Sigmoid colon (tissue), 7 donors: ENCODE results near the gene DGCR2. TPM values are rescaled to one million over a fixed set of nuclear protein-coding genes. Genes with fewer than 3 reads are reported as not detected.

Source experiments
- DNase-seq: peaks from one replicate; pipeline ENCODE4 v3.0.0-alpha.2; 2019
- H3K27ac ChIP-seq, 4 donors: fragments of 200-600 bp; sonication (generic); one replicate each; pipeline ENCODE4 v1.5.1; 2016 to 2019; ENCODE audit warnings: mild to moderate bottlenecking in 1 of 4
- H3K27me3 ChIP-seq, 3 donors: fragments of 200-600 bp; sonication (generic); one replicate each; pipeline ENCODE4 v1.5.1; 2019; ENCODE audit warnings: mild to moderate bottlenecking in 1 of 3
- H3K36me3 ChIP-seq, 4 donors: fragments of 200-600 bp; sonication (generic); one replicate each; pipeline ENCODE4 v1.5.1; 2016 to 2019
- H3K4me1 ChIP-seq, 4 donors: fragments of 200-600 bp; sonication (generic); one replicate each; pipeline ENCODE4 v1.5.1; 2017 to 2019
- H3K4me3 ChIP-seq, 4 donors: fragments of 200-600 bp; sonication (generic); one replicate each; pipeline ENCODE4 v1.5.1; 2017 to 2019; ENCODE audit warnings: mild to moderate bottlenecking in 2 of 4, moderate library complexity in 1 of 4
- H3K9me3 ChIP-seq, 4 donors: fragments of 200-600 bp in 3 of 4; sonication (generic) in 3 of 4; one replicate each; pipeline versions ENCODE4 v1.5.1 to v1.6.1; 2013 to 2019
- CTCF ChIP-seq, 4 experiments: fragments of 450-650 bp in 3 of 4; fragments of 200-600 bp in 1 of 4; IDR thresholded peaks; one replicate each; pipeline ENCODE4 v1.5.1; 2016 to 2019; ENCODE audit warnings: antibody characterized with exemption in 4 of 4, mild to moderate bottlenecking in 3 of 4, moderate library complexity in 2 of 4
- EP300 ChIP-seq, 4 donors: sonication (generic); formaldehyde crosslinking; IDR thresholded peaks; one replicate each; pipeline ENCODE4 v1.6.1; 2017; ENCODE audit warnings: antibody characterized with exemption in 4 of 4
- POLR2A ChIP-seq, 2 donors: fragments of 450-650 bp; IDR thresholded peaks; one replicate each; pipeline ENCODE4 v1.6.1; 2016; ENCODE audit warnings: antibody characterized with exemption in 2 of 2, mild to moderate bottlenecking in 2 of 2, moderate library complexity in 2 of 2
- POLR2AphosphoS5 ChIP-seq, 4 donors: sonication (generic); formaldehyde crosslinking; IDR thresholded peaks; one replicate each; pipeline ENCODE4 v1.6.1; 2017; ENCODE audit warnings: antibody characterized with exemption in 4 of 4
- WGBS, 2 donors: extraction: QIAGEN DNeasy Blood & Tissue Kit; methylation state at CpG; one replicate each; pipeline ENCODE4 v1.1.7; 2013; 5-methylcytosine and 5-hydroxymethylcytosine counted together
- intact Hi-C: fragments of 100-400 bp; cut with DNase I; formaldehyde crosslinking; loops from one replicate; pipeline ENCODE4 v1.15.1; 2023
- polyA plus RNA-seq, 3 donors: library from polyadenylated mRNA; stranded (reverse); fragments of 200-250 nt; gene quantifications; one replicate each; pipeline ENCODE4 v1.2.3, GENCODE V29; 2013
- total RNA-seq, 4 donors: library from RNA; depleted of rRNA; stranded (reverse); fragments of >200 nt; gene quantifications; one replicate each; pipeline ENCODE4 v1.1.0, GENCODE V29; 2016
- donor health status: healthy with polysubstance abuse.
- donor health status: Bipolar disorder and iron deficiency.
- donor health status: healthy.

The DGCR2 gene
- total and polyA plus RNA-seq, 7 donors: 7.2 to 68.7 (median 31.5) TPM

GRCh38 chr22:18994056-18994455, 128.2 kb downstream of the DGCR2 start:
- Histone ChIP-seq H3K4me3 (no peak overlapping the region), H3K27me3 (peaks cover 0 to 41% (median 0%) of the 10 kb centered on the region in 3 donors), H3K9me3 (no peaks in the 10 kb centered on the region), H3K36me3 (no peaks in the 10 kb centered on the region), H3K27ac (no peak overlapping the region), H3K4me1 (no peaks in the 10 kb centered on the region)
- WGBS, 2 donors: 83 to 85% methylated on average over 17 of the region's 17 CpGs
- no peak for DNase-seq
- intact Hi-C loops: no loop called here
- TF ChIP-seq CTCF (IDR thresholded peaks at IDR 0.05) (no peak), POLR2AphosphoS5 (IDR thresholded peaks at IDR 0.05) (no peak), POLR2A (IDR thresholded peaks at IDR 0.05) (no peak), EP300 (IDR thresholded peaks at IDR 0.05) (no peak)

GRCh38 chr22:18992543-18993198, 129.5 kb downstream of the DGCR2 start:
- no peak overlapping the region for H3K4me3 ChIP-seq
- no peaks in the 10 kb centered on the region for H3K36me3 ChIP-seq
- no peak for DNase-seq
- WGBS, 2 donors: 90 to 92% methylated on average over 10 of the region's 10 CpGs
- peaks cover 0 to 39% (median 0%) of the 10 kb centered on the region in 3 donors for H3K27me3 ChIP-seq
- TF ChIP-seq POLR2A (IDR thresholded peaks at IDR 0.05) (no peak), EP300 (IDR thresholded peaks at IDR 0.05) (no peak), POLR2AphosphoS5 (IDR thresholded peaks at IDR 0.05) (no peak), CTCF (IDR thresholded peaks at IDR 0.05) (no peak)
- no peak overlapping the region for H3K27ac ChIP-seq
- intact Hi-C loops: no loop called here
- no peaks in the 10 kb centered on the region for H3K4me1 ChIP-seq
- H3K9me3 ChIP-seq: no peaks in the 10 kb centered on the region

DNA sequence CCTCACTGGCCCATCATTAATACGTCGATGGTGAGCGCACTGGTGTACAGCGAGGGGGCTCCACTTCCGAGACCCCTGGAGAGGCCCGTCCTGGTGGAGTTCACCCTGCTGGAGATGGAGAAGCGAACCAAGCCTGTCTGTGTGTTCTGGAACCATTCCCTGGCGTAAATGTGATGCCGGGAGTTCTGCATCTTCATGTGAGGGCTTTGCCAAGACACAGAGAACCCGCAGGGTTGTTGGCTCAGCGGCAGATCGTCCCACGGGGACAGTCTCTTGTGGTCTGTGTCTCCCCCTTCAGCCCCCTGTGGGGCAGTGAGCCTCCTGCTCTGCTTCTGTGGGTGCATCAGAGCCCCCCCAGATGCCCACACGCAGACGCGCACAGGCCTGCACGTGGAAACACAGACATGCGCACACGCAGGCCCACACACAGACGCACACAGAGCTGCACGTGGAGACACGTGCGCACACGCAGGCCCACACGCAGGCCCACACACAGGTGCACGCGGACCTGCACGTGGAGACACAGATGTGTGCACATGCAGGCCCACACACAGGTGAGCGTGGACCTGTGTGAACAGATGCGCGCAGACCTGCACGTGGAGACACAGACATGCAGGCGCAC, 130.3 kb downstream of the DGCR2 start:
- no peaks in the 10 kb centered on the region for H3K36me3 ChIP-seq
- TF ChIP-seq POLR2AphosphoS5 (IDR thresholded peaks at IDR 0.05): no peak
- no peak for TF ChIP-seq POLR2A (IDR thresholded peaks at IDR 0.05)
- no peak for TF ChIP-seq CTCF (IDR thresholded peaks at IDR 0.05)
- TF ChIP-seq EP300 (IDR thresholded peaks at IDR 0.05): no peak
- DNase-seq: no peak
- no peaks in the 10 kb centered on the region for H3K4me1 ChIP-seq
- H3K27ac ChIP-seq: no peak overlapping the region
- intact Hi-C loops: no loop called here
- H3K9me3 ChIP-seq: no peaks in the 10 kb centered on the region
- peaks cover 0 to 32% (median 0%) of the 10 kb centered on the region in 3 donors for H3K27me3 ChIP-seq
- WGBS, 2 donors: 93 to 94% methylated on average over 33 of the region's 33 CpGs
- no peak overlapping the region for H3K4me3 ChIP-seq

DNA sequence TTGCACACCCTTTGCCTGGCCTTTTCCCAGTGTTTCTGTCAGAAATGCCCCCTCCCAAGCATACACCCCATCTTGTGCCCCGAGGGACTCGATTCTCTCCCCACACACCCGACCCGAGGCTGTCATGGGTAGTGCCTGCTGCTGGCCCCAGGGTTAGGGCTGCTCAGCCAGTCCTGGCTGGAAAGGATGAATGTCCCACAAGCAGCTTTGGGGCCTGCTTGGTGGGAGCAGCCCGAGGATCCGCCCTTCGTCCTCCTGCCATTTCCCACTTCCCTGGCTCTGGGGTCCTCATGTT, 131.1 kb downstream of the DGCR2 start:
- H3K4me3 ChIP-seq: no peak overlapping the region
- no peak for TF ChIP-seq POLR2AphosphoS5 (IDR thresholded peaks at IDR 0.05)
- TF ChIP-seq CTCF (IDR thresholded peaks at IDR 0.05): no peak
- TF ChIP-seq EP300 (IDR thresholded peaks at IDR 0.05): no peak
- no peak for TF ChIP-seq POLR2A (IDR thresholded peaks at IDR 0.05)
- no peak overlapping the region for H3K27ac ChIP-seq
- intact Hi-C loops: no loop called here
- H3K4me1 ChIP-seq: no peaks in the 10 kb centered on the region
- 88 to 91% methylated on average over 7 of the region's 7 CpGs for WGBS, 2 donors
- no peak for DNase-seq
- H3K9me3 ChIP-seq: no peaks in the 10 kb centered on the region
- H3K36me3 ChIP-seq: no peaks in the 10 kb centered on the region
- peaks cover 0 to 27% (median 0%) of the 10 kb centered on the region in 3 donors for H3K27me3 ChIP-seq
